ENCODE data around the gene PTP4A1.

Gene PTP4A1

GRCh38 chr6:63537959-63538300 is 34.4 kb upstream of the PTP4A1 start:
- Mint-ChIP-seq H3K27me3 (ENCODE audit: low read depth, poor library complexity) (peaks cover 29% of the 10 kb centered on the region), H3K27ac (no peak overlapping the region)

GRCh38 chr6:63538550-63538949 is 33.7 kb upstream of the PTP4A1 start:
- Mint-ChIP-seq H3K27me3 (ENCODE audit: low read depth, poor library complexity) (peaks cover 32% of the 10 kb centered on the region), H3K27ac (no peak overlapping the region)
- no peak for TF ChIP-seq CTCF (IDR thresholded peaks at IDR 0.05)

More at GRCh38 chr6:63537959-63538300, 34.4 kb upstream of the PTP4A1 start:
- Mint-ChIP-seq H3K4me1 (peaks cover 14% of the 10 kb centered on the region), H3K36me3 (ENCODE audit: low read depth) (no peaks in the 10 kb centered on the region), H3K9me3 (no peaks in the 10 kb centered on the region), H3K4me3 (no peak overlapping the region)
- TF ChIP-seq CTCF (IDR thresholded peaks at IDR 0.05), result no peak
- no peak for DNase-seq

GRCh38 chr6:63543001-63543400 is 29.3 kb upstream of the PTP4A1 start:
- no peak overlapping the region for H3K27ac Mint-ChIP-seq
- DNase-seq, result no peak
- H3K27me3 Mint-ChIP-seq (ENCODE audit: low read depth, poor library complexity), result peaks cover 40% of the 10 kb centered on the region
- H3K36me3 Mint-ChIP-seq (ENCODE audit: low read depth), result no peaks in the 10 kb centered on the region
- H3K4me3 Mint-ChIP-seq, result no peak overlapping the region
- no peak for TF ChIP-seq CTCF (IDR thresholded peaks at IDR 0.05)
- H3K9me3 Mint-ChIP-seq, result peaks cover 6% of the 10 kb centered on the region
- H3K4me1 Mint-ChIP-seq, result no peaks in the 10 kb centered on the region

More at GRCh38 chr6:63538550-63538949, 33.7 kb upstream of the PTP4A1 start:
- DNase-seq, result no peak
- H3K4me1 Mint-ChIP-seq, result peaks cover 14% of the 10 kb centered on the region
- no peaks in the 10 kb centered on the region for H3K36me3 Mint-ChIP-seq (ENCODE audit: low read depth)
- H3K9me3 Mint-ChIP-seq, result no peaks in the 10 kb centered on the region
- no peak overlapping the region for H3K4me3 Mint-ChIP-seq

GRCh38 chr6:63543982-63544381 is 28.3 kb upstream of the PTP4A1 start:
- H3K4me1 Mint-ChIP-seq, result no peaks in the 10 kb centered on the region
- no peak for DNase-seq
- H3K27ac Mint-ChIP-seq, result no peak overlapping the region
- no peaks in the 10 kb centered on the region for H3K36me3 Mint-ChIP-seq (ENCODE audit: low read depth)
- H3K27me3 Mint-ChIP-seq (ENCODE audit: low read depth, poor library complexity), result peaks cover 40% of the 10 kb centered on the region
- H3K9me3 Mint-ChIP-seq, result peaks cover 6% of the 10 kb centered on the region
- no peak for TF ChIP-seq CTCF (IDR thresholded peaks at IDR 0.05)
- no peak overlapping the region for H3K4me3 Mint-ChIP-seq

GRCh38 chr6:63546236-63546635 is 26.0 kb upstream of the PTP4A1 start:
- Mint-ChIP-seq H3K9me3 (peaks cover 6% of the 10 kb centered on the region), H3K27me3 (ENCODE audit: low read depth, poor library complexity) (peaks cover 26% of the 10 kb centered on the region), H3K4me3 (no peak overlapping the region), H3K27ac (no peak overlapping the region), H3K4me1 (no peaks in the 10 kb centered on the region), H3K36me3 (ENCODE audit: low read depth) (no peaks in the 10 kb centered on the region)
- no peak for TF ChIP-seq CTCF (IDR thresholded peaks at IDR 0.05)
- no peak for DNase-seq

- Mint-ChIP-seq H3K4me3 (no peak overlapping the region), H3K27me3 (ENCODE audit: low read depth, poor library complexity) (peaks cover 21% of the 10 kb centered on the region), H3K27ac (no peak overlapping the region), H3K9me3 (peaks cover 6% of the 10 kb centered on the region), H3K36me3 (ENCODE audit: low read depth) (no peaks in the 10 kb centered on the region), H3K4me1 (no peaks in the 10 kb centered on the region)
- no peak for DNase-seq
- TF ChIP-seq CTCF (IDR thresholded peaks at IDR 0.05), result no peak
These were observed 25.6 kb upstream of the PTP4A1 start for GRCh38 chr6:63546697-63547096.

All from nephron progenitor cell (in vitro differentiated cells).